ENCODE measurements around the gene ZBED2. TPM values are rescaled to one million over a fixed set of nuclear protein-coding genes. Genes with fewer than 3 reads are reported as not detected.

Gene ZBED2
- total and polyA plus RNA-seq, 2 donors (not counting 3 experiments of a cell fraction or from before 2014, with no cell fraction given), result not detected

GRCh38 chr3:111639316-111639715 lies 44.2 kb upstream of the ZBED2 start:
- BruUV-seq (replicated peaks), result no TSS peak
- FAIRE-seq, result no peak
- CTCF ChIA-PET, result no interaction called here

More at GRCh38 chr3:111639316-111639715, 44.2 kb upstream of the ZBED2 start:
- POLR2A ChIA-PET, result no interaction called here
- Histone ChIP-seq H3K4me3 (replicated peaks in 1 of 3; ENCODE audit: insufficient read depth in 1 of 3, low read depth in 1 of 3, low read length in 3 of 3) (no peak overlapping the region), H3K36me3 (ENCODE audit: control insufficient read depth in 2 of 2, extremely low read depth in 1 of 2, insufficient read depth in 2 of 2, low read length in 2 of 2) (no peaks in the 10 kb centered on the region), H3K9me1 (replicated peaks; ENCODE audit: control insufficient read depth, extremely low read depth, insufficient read depth, low read length) (no peaks in the 10 kb centered on the region), H3K27ac (ENCODE audit: insufficient read depth, low read depth, low read length) (no peak overlapping the region), H3K27me3 (ENCODE audit: control insufficient read depth in 2 of 2, insufficient read depth in 2 of 2, low read length in 2 of 2) (peaks cover 0 to 3% of the 10 kb centered on the region in 2 experiments), H3K79me2 (ENCODE audit: control insufficient read depth, insufficient read depth, low read length) (no peaks in the 10 kb centered on the region), H4K20me1 (replicated peaks; ENCODE audit: control insufficient read depth, extremely low read depth, insufficient read depth, low read length) (no peaks in the 10 kb centered on the region), H3K4me2 (ENCODE audit: insufficient read depth, low read length) (no peak overlapping the region), H3K9ac (replicated peaks; ENCODE audit: extremely low read depth, insufficient read depth, low read length) (no peak overlapping the region), H2AFZ (ENCODE audit: low read depth, low read length) (no peak overlapping the region), H3K9me3 (replicated peaks; ENCODE audit: control insufficient read depth, insufficient read depth, low read length) (no peaks in the 10 kb centered on the region), H3K4me1 (ENCODE audit: control insufficient read depth, extremely low read depth, insufficient read depth, low read length) (no peaks in the 10 kb centered on the region)
- no peak for DNase-seq (ENCODE audit: low read depth, low spot score)
- intact Hi-C loops (cut with micrococcal nuclease), result no loop called here
- TF ChIP-seq POLR2A (IDR thresholded peaks at IDR 0.05; ENCODE audit: low read depth, low read length) (no peak), MAX (IDR thresholded peaks at IDR 0.05; ENCODE audit: insufficient read depth, insufficient read length) (no peak), POLR2AphosphoS5 (IDR thresholded peaks at IDR 0.05; ENCODE audit: insufficient read depth, low read depth, low read length) (no peak), CTCF (IDR thresholded peaks at IDR 0.05; ENCODE audit: extremely low read depth in 1 of 2, insufficient read depth in 1 of 2, low read depth in 1 of 2, low read length in 2 of 2) (no peak), EZH2 (IDR thresholded peaks at IDR 0.05; ENCODE audit: borderline replicate concordance, low read depth, low read length, severe bottlenecking) (no peak), JUN (IDR thresholded peaks at IDR 0.05; ENCODE audit: borderline replicate concordance, insufficient read depth, insufficient read length, low read depth) (no peak), GATA2 (IDR thresholded peaks at IDR 0.05; ENCODE audit: insufficient read depth, insufficient read length, low read depth, low read length) (no peak), MYC (IDR thresholded peaks at IDR 0.05; ENCODE audit: low read depth, low read length) (no peak), FOS (IDR thresholded peaks at IDR 0.05; ENCODE audit: borderline replicate concordance, insufficient read depth, low read length) (no peak)
- dilution Hi-C loops (cut with MboI; ENCODE audit: extremely low pct_ligation_motif_present, low sequenced_read_pairs), result no loop called here

Measured in endothelial cell of umbilical vein (primary cell).